Measurements from ENCODE around the gene GSG1. TPM values are rescaled to one million over a fixed set of nuclear protein-coding genes. Genes with fewer than 3 reads are reported as not detected.

Gene GSG1
- total RNA-seq, 4 donors from 2014 or later = not detected

DNA sequence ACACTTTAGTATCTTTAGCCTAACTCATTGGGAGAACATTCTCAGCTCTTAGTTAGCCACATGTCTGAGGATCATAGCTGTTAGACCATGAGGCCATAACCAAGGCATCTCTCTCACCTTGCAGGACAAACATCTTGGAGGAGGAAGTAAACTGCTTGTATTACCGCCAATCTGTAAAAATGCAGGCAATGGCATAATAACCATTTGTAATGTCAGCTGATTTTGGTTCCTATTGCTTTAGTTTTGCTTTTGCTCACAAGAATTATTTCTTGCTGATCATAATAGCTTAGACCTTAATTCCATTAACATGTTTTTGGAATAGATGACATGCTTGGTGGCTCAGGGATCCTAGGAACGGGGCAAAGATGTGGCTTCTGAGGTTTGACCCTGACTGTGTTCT is 16.4 kb upstream of the GSG1 start:
- TF ChIP-seq, protein P1, sequence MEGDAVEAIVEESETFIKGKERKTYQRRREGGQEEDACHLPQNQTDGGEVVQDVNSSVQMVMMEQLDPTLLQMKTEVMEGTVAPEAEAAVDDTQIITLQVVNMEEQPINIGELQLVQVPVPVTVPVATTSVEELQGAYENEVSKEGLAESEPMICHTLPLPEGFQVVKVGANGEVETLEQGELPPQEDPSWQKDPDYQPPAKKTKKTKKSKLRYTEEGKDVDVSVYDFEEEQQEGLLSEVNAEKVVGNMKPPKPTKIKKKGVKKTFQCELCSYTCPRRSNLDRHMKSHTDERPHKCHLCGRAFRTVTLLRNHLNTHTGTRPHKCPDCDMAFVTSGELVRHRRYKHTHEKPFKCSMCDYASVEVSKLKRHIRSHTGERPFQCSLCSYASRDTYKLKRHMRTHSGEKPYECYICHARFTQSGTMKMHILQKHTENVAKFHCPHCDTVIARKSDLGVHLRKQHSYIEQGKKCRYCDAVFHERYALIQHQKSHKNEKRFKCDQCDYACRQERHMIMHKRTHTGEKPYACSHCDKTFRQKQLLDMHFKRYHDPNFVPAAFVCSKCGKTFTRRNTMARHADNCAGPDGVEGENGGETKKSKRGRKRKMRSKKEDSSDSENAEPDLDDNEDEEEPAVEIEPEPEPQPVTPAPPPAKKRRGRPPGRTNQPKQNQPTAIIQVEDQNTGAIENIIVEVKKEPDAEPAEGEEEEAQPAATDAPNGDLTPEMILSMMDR (IDR thresholded peaks at IDR 0.05; ENCODE audit: low read depth) = no peak

DNA sequence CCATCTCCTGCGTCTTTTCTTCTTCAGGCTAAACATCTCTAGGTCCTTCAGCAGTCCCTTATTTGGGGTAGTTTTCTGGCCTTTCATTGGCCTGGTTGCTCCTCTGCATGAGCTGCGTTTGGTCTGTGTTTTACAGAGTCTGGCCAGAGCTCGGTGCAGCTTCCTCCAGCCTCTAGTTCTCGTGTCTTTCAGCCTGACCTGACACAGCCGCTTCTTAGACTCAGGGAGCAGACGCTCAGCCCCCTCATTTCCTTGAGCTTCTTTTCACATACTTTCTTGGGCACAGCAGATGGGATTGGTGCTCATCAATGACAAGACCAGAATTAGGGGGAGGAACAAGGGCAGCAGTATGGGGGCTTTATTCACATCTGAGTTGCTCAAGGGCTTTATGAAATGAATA is 13.6 kb upstream of the GSG1 start:
- TF ChIP-seq, protein P1 (IDR thresholded peaks at IDR 0.05; ENCODE audit: low read depth) = no peak

DNA sequence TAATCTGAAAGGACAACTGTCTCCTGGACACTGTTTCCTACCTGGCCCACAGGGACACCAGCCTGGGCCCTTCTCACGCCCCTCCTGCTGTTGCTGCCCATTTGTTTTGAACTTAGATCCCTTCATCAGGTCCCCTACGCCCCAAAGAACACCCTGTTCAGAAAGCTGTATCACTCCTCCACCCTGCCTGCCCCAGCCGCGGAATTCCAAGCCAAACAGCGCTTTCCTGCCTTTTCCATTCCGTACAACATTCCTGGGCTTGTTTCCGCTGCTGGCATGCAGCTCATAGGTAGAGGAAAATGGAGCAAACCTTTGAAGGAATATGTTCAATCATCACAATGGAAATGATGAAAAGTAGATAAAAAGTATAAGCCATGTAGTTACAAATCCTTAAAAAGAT is 12.8 kb upstream of the GSG1 start:
- TF ChIP-seq, protein P1 (IDR thresholded peaks at IDR 0.05; ENCODE audit: low read depth) = no peak

DNA sequence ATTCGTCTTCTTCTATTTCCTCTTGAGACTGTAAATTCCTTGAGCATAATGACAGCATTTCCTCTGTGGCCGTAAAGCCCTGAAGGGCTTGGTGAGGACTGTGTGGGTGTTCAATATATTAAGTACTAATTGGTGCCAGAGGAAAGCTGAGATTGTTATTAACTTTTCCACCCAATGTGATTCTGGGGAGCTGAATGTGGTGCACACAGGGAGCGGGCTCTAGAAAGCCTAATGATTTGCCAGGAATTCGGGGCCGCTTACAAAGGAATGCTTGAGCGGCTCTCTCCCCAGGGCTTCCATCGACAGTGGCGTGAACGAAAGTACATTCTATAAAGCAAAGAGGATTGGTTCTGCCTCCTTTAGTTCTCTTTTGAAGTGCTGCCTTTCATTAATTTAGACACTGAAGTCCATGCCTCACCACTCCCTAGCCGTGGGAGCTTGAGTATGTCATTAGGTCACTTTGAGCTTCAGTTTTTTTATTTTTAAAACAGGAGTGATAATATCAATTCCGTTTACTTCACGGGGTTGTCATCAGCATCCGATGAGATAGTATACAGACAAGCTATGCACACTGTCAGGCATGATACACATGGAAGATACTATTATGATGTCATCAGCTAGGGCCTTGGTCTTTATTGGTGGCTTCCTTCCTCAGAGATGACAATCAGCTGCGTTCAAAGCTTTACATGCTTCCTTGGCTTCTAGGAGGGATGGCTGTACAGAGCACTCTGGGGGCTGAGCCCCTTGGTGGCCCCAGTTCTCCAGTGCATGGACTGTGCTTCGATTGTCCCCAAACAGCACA is 11.0 kb upstream of the GSG1 start:
- TF ChIP-seq, protein P1 (IDR thresholded peaks at IDR 0.05; ENCODE audit: low read depth) = no peak

DNA sequence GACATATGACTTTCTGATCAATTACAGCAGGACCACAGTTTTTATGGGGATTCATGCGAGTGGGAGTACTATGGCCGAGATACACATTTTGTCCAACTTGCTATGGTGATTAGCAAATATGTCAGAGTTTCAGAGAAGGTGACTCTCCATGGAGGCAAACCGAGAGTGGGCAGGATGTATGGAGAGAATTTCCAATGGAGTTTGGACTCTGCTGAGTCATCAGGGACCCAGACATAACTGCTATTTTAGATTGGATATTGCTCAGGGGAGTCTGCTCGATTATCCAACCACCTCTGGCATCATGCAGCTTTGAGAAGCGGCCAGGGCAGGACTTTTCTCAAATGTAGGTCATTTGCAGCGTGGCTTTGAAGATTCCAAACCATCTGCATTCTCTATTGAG is 9.5 kb upstream of the GSG1 start:
- TF ChIP-seq, protein P1 (IDR thresholded peaks at IDR 0.05; ENCODE audit: low read depth) = no peak

DNA sequence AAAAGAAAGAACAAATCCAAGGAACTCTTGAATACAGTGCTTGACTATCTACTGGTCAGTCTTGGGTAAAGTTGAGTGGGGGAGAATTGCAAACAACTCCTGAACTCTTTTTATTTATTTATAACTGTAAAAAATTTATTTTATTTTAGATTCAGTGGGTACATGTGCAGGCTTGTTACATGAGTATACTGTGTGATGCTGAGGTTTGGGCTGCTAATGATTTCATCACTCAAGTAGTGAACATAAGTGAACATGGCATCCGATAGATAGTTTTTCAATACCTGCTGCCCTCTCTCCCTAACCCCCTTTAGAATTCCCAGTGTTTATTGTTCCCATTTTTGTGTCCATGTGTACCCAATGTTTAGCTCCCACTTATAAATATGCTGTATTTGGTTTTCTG is 3.2 kb upstream of the GSG1 start:
- TF ChIP-seq, protein P1 (IDR thresholded peaks at IDR 0.05; ENCODE audit: low read depth) = no peak

DNA sequence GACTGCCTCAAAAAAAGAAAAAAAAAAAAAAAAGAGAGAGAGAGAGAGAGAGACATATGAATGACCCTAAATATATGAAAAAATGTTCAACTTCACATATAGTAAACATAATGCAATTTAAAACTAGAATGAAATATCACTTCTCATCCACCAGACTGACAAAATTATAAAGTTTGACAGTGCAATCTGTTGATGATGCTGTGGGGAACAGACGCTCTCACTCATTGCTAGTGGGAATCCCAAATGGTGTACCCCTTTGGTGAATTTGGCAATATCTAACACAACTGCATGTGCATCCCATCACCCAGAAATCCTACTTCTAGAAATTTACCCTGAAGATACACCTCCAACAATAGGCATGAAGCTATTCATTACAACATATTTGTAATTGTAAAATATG is 2.3 kb upstream of the GSG1 start:
- TF ChIP-seq, protein P1 (IDR thresholded peaks at IDR 0.05; ENCODE audit: low read depth) = no peak

Data from subcutaneous adipose tissue (tissue), 4 donors.